IMR-90 (cell line): ENCODE results near the gene CLCA1. TPM values are rescaled to one million over a fixed set of nuclear protein-coding genes. Genes with fewer than 3 reads are reported as not detected.

Experiments
- ATAC-seq: fragments of 200-7000 bp; cut with Tn5 transposase; 2 replicates; pipeline ENCODE4 v1.9.1; 2020; ENCODE audit warnings: low read depth, mild to moderate bottlenecking, moderate library complexity
- BruUV-seq: library from RNA; stranded (reverse); fragments of 400-500 nt; replicated peaks from 2 replicates; lab custom pipeline; 2021; lab: Mats Ljungman, UMichigan
- CTCF ChIA-PET: fragments of 300-600 bp; formaldehyde crosslinking; extraction: SDS; loops from one replicate; lab custom pipeline; 2021; ENCODE audit warnings: antibody characterized with exemption; lab: Yijun Ruan, JAX
- POLR2A ChIA-PET: fragments of 300-600 bp; sonication (Branson Sonifier 250); formaldehyde crosslinking; loops from one replicate; lab custom pipeline; 2022; ENCODE audit warnings: antibody characterized with exemption; ENCODE audit not compliant: unreplicated experiment; lab: Charles Lee
- DNase-seq: peaks from one replicate; pipeline ENCODE4 v3.0.0; 2013
- H2AFZ ChIP-seq: replicated peaks from 2 replicates; pipeline ENCODE3; 2013; ENCODE audit warnings: low read length, mild to moderate bottlenecking; ENCODE audit not compliant: poor library complexity
- H2AK5ac ChIP-seq: 2 replicates; pipeline ENCODE4 v1.6.1; 2013; ENCODE audit warnings: low read depth, low read length, inconsistent platforms
- H2AK9ac ChIP-seq: replicated peaks from 2 replicates; pipeline ENCODE3; 2013; ENCODE audit warnings: mild to moderate bottlenecking, low read depth, low read length, moderate library complexity; ENCODE audit not compliant: poor library complexity
- H2BK120ac ChIP-seq: 2 replicates; pipeline ENCODE4 v1.6.1; 2013; ENCODE audit warnings: low read depth, low read length, inconsistent platforms
- H2BK15ac ChIP-seq: 3 replicates; pipeline ENCODE4 v1.6.1; 2013; ENCODE audit warnings: low read depth, low read length, inconsistent platforms
- H2BK20ac ChIP-seq: 2 replicates; pipeline ENCODE4 v1.6.1; 2013; ENCODE audit warnings: low read depth, mild to moderate bottlenecking, inconsistent platforms, low read length, moderate library complexity
- H2BK5ac ChIP-seq: 2 replicates; pipeline ENCODE4 v1.6.1; 2013; ENCODE audit warnings: mild to moderate bottlenecking, low read depth, low read length, inconsistent platforms; ENCODE audit not compliant: poor library complexity, severe bottlenecking
- H3K14ac ChIP-seq: replicated peaks from 2 replicates; pipeline ENCODE4 v1.6.1; 2013; ENCODE audit warnings: low read depth, low read length, inconsistent platforms
- H3K18ac ChIP-seq: 2 replicates; pipeline ENCODE4 v1.6.1; 2013; ENCODE audit warnings: low read depth, low read length, control low read depth
- H3K23ac ChIP-seq: 2 replicates; pipeline ENCODE4 v1.6.1; 2013; ENCODE audit warnings: low read depth, low read length, inconsistent platforms
- H3K27ac ChIP-seq: 2 replicates; pipeline ENCODE4 v1.5.1; 2013; ENCODE audit warnings: mild to moderate bottlenecking, control low read depth, low read length; ENCODE audit not compliant: insufficient read depth
- H3K27me3 ChIP-seq: 2 replicates; pipeline ENCODE4 v1.6.1; 2013; ENCODE audit warnings: low read length; ENCODE audit not compliant: control insufficient read depth, insufficient read depth
- H3K36me3 ChIP-seq: 2 replicates; pipeline ENCODE4 v1.6.1; 2013; ENCODE audit warnings: low read length, mixed read lengths; ENCODE audit not compliant: control insufficient read depth, insufficient read depth
- H3K4ac ChIP-seq: 2 replicates; pipeline ENCODE4 v1.6.1; 2013; ENCODE audit warnings: low read depth, low read length, inconsistent platforms
- H3K4me1 ChIP-seq: 2 replicates; pipeline ENCODE4 v1.6.1; 2013; ENCODE audit warnings: low read length, mixed read lengths; ENCODE audit not compliant: control insufficient read depth, insufficient read depth
- H3K4me2 ChIP-seq: 2 replicates; pipeline ENCODE4 v1.6.1; 2013; ENCODE audit warnings: low read depth, mild to moderate bottlenecking, control low read depth, low read length, moderate library complexity
- H3K4me3 ChIP-seq: 2 replicates; pipeline ENCODE4 v1.5.1; 2013; ENCODE audit warnings: low read depth, mild to moderate bottlenecking, control low read depth, low read length, moderate library complexity; ENCODE audit not compliant: insufficient read depth
- H3K56ac ChIP-seq: 2 replicates; pipeline ENCODE4 v1.6.1; 2013; ENCODE audit warnings: low read length, inconsistent platforms; ENCODE audit not compliant: insufficient read depth; ENCODE audit errors: extremely low read depth
- H3K79me1 ChIP-seq, 2 experiments: 2 replicates each; pipeline ENCODE4 v1.6.1; 2013; ENCODE audit warnings: low read length in 2 of 2, inconsistent platforms in 1 of 2, low read depth in 1 of 2
- H3K9ac ChIP-seq: 2 replicates; pipeline ENCODE4 v1.6.1; 2013; ENCODE audit warnings: low read depth, low read length, control low read depth
- H3K9me1 ChIP-seq: 2 replicates; pipeline ENCODE4 v1.6.1; 2013; ENCODE audit warnings: low read length, inconsistent platforms; ENCODE audit not compliant: insufficient read depth
- H3K9me3 ChIP-seq: 2 replicates; pipeline ENCODE4 v1.6.1; 2013; ENCODE audit warnings: low read length; ENCODE audit not compliant: control insufficient read depth, insufficient read depth
- H4K20me1 ChIP-seq: 2 replicates; pipeline ENCODE4 v1.6.1; 2013; ENCODE audit warnings: low read length, inconsistent platforms; ENCODE audit not compliant: insufficient read depth
- H4K5ac ChIP-seq: 2 replicates; pipeline ENCODE4 v1.6.1; 2013; ENCODE audit warnings: mild to moderate bottlenecking, low read depth, low read length, control low read depth
- H4K8ac ChIP-seq, 2 experiments: 2 replicates each; pipeline ENCODE4 v1.6.1; 2013; ENCODE audit warnings: low read depth in 2 of 2, low read length in 2 of 2, control low read depth in 1 of 2, inconsistent platforms in 1 of 2
- H4K91ac ChIP-seq: 2 replicates; pipeline ENCODE4 v1.6.1; 2013; ENCODE audit warnings: low read depth, low read length, inconsistent platforms; ENCODE audit not compliant: insufficient read depth
- BHLHE40 ChIP-seq: fragments of 150-350 bp; IDR thresholded peaks from 2 replicates; pipeline ENCODE4 v1.6.1; 2016; ENCODE audit warnings: mild to moderate bottlenecking, low read depth, low read length
- CEBPB ChIP-seq: IDR thresholded peaks from 2 replicates; pipeline ENCODE4 v1.6.1; 2012; ENCODE audit warnings: low read depth, low read length, improper control_type of control experiment
- CHD1 ChIP-seq: IDR thresholded peaks from 2 replicates; pipeline ENCODE4 v1.6.1; 2012; ENCODE audit warnings: low read depth, low read length, improper control_type of control experiment
- CTCF ChIP-seq: conservative IDR thresholded peaks from 2 replicates; pipeline ENCODE4 v1.5.1; 2012; ENCODE audit warnings: mild to moderate bottlenecking, low read depth, low read length, improper control_type of control experiment
- ELK1 ChIP-seq: fragments of 150-350 bp; IDR thresholded peaks from 2 replicates; pipeline ENCODE4 v1.6.1; 2016; ENCODE audit warnings: low read depth, mild to moderate bottlenecking, low read length, moderate library complexity, borderline replicate concordance
- FOS ChIP-seq: fragments of 150-350 bp; IDR thresholded peaks from 2 replicates; pipeline ENCODE4 v1.6.1; 2016; ENCODE audit warnings: low read depth, low read length
- MAFK ChIP-seq: IDR thresholded peaks from 2 replicates; pipeline ENCODE4 v1.6.1; 2012; ENCODE audit warnings: low read depth, low read length, improper control_type of control experiment
- MAZ ChIP-seq: IDR thresholded peaks from 2 replicates; pipeline ENCODE4 v1.6.1; 2012; ENCODE audit warnings: low read depth, mild to moderate bottlenecking, low read length, improper control_type of control experiment, moderate library complexity, borderline replicate concordance
- MXI1 ChIP-seq: IDR thresholded peaks from 2 replicates; pipeline ENCODE4 v1.6.1; 2012; ENCODE audit warnings: low read depth, mild to moderate bottlenecking, low read length, moderate library complexity, borderline replicate concordance
- NFE2L2 ChIP-seq: fragments of 150-350 bp; IDR thresholded peaks from 2 replicates; pipeline ENCODE4 v1.6.1; 2016; ENCODE audit warnings: low read depth, mild to moderate bottlenecking, low read length
- POLR2A ChIP-seq: IDR thresholded peaks from 2 replicates; pipeline ENCODE4 v1.6.1; 2012; ENCODE audit warnings: mild to moderate bottlenecking, low read depth, low read length
- RAD21 ChIP-seq: IDR thresholded peaks from 2 replicates; pipeline ENCODE4 v1.6.1; 2012; ENCODE audit warnings: low read length, improper control_type of control experiment
- RCOR1 ChIP-seq: IDR thresholded peaks from 2 replicates; pipeline ENCODE4 v1.6.1; 2012; ENCODE audit warnings: mild to moderate bottlenecking, low read length, improper control_type of control experiment; ENCODE audit not compliant: insufficient replicate concordance
- RFX5 ChIP-seq: IDR thresholded peaks from 2 replicates; pipeline ENCODE4 v1.8.0; 2012; ENCODE audit warnings: low read depth, mild to moderate bottlenecking, low read length, moderate library complexity
- SMC3 ChIP-seq: fragments of 150-350 bp; IDR thresholded peaks from 2 replicates; pipeline ENCODE4 v1.6.1; 2016; ENCODE audit warnings: low read depth, mild to moderate bottlenecking, antibody characterized with exemption, low read length, moderate library complexity
- USF2 ChIP-seq: fragments of 150-350 bp; IDR thresholded peaks from 2 replicates; pipeline ENCODE4 v1.6.1; 2017; ENCODE audit warnings: mild to moderate bottlenecking, antibody characterized with exemption, low read length, low read depth
- dilution Hi-C: fragments of 300-500 bp; cut with HindIII; formaldehyde crosslinking; loops from one replicate; pipeline ENCODE4 v1.14.3; 2018; ENCODE audit warnings: low sequenced_read_pairs; ENCODE audit not compliant: unreplicated experiment
- in situ Hi-C: fragments of 300-500 bp; cut with MboI; formaldehyde crosslinking; loops from 3 replicates; pipeline ENCODE4 v1.14.3; 2019; ENCODE audit warnings: low sequenced_read_pairs, inconsistent platforms, mixed read lengths
- intact Hi-C: fragments of 100-400 bp; cut with micrococcal nuclease; formaldehyde crosslinking; loops from 2 replicates; pipeline ENCODE4 v1.10.0; 2022
- polyA plus RNA-seq, 3 experiments: library from polyadenylated mRNA; depleted of rRNA; stranded (reverse); fragments of >200 nt; gene quantifications; 2 replicates each; pipeline ENCODE4 v1.2.3, GENCODE V29; 2012; ENCODE audit warnings: low replicate concordance in 1 of 3
- total RNA-seq: library from RNA; depleted of rRNA; stranded (reverse); fragments of >200 nt; gene quantifications from 2 replicates; pipeline ENCODE4 v1.2.3, GENCODE V29; 2012

The CLCA1 gene
- total and polyA plus RNA-seq, 2 of the 4 experiments (the other 2 are of a cell fraction) = not detected

- no peak overlapping the region for H2BK120ac ChIP-seq
- no peak overlapping the region for H3K27ac ChIP-seq
- no peak overlapping the region for H2AK9ac ChIP-seq
- no peak overlapping the region for H2BK5ac ChIP-seq
- no peak overlapping the region for H3K18ac ChIP-seq
- H2AFZ ChIP-seq = no peak overlapping the region
- no peak for DNase-seq
- no peak overlapping the region for H3K14ac ChIP-seq
- no peak overlapping the region for H3K4me3 ChIP-seq
- in situ Hi-C loops = no loop called here
- ChIA-PET POLR2A (no interaction called here), CTCF (interaction anchor here (0.7 kb wide), 1 partner anchor 87 kb away, joined by 3 read pairs; no protein-coding TSS in a partner anchor)
- no TSS peak for BruUV-seq
- H3K9me1 ChIP-seq = no peaks in the 10 kb centered on the region
- no peak overlapping the region for H2BK20ac ChIP-seq
- H3K27me3 ChIP-seq = 0 out of 2 replicates have a peak, but pooled peaks cover 3% of the 10 kb centered on the region
- dilution Hi-C loops = no loop called here
- H3K23ac ChIP-seq = no peak overlapping the region
- no peaks in the 10 kb centered on the region for H4K20me1 ChIP-seq
- no peak overlapping the region for H3K4ac ChIP-seq
- no peak overlapping the region for H4K8ac ChIP-seq
- H4K5ac ChIP-seq = no peak overlapping the region
- H3K9ac ChIP-seq = no peak overlapping the region
- no peaks in the 10 kb centered on the region for H3K36me3 ChIP-seq
- H2BK15ac ChIP-seq = no peak overlapping the region
- no peak for TF ChIP-seq POLR2A
- no peak for TF ChIP-seq USF2
- no peak for TF ChIP-seq NFE2L2
- no peak for TF ChIP-seq RFX5
- TF ChIP-seq MAZ = no peak
- no peak for TF ChIP-seq SMC3
- no peak for TF ChIP-seq CHD1
- no peak for TF ChIP-seq BHLHE40
- no peak for TF ChIP-seq CTCF
- no peak for TF ChIP-seq MAFK
- no peak for TF ChIP-seq MXI1
- TF ChIP-seq CEBPB = no peak
- no peak for TF ChIP-seq FOS
- TF ChIP-seq ELK1 = no peak
- TF ChIP-seq RCOR1 = no peak
- TF ChIP-seq RAD21 = no peak
- H3K56ac ChIP-seq = no peak overlapping the region
- H3K79me1 ChIP-seq = no peaks in the 10 kb centered on the region
- H4K91ac ChIP-seq = no peak overlapping the region
- intact Hi-C loops = no loop called here
- H3K4me1 ChIP-seq = no peaks in the 10 kb centered on the region
- no peak overlapping the region for H2AK5ac ChIP-seq
- no peaks in the 10 kb centered on the region for H3K9me3 ChIP-seq
- no peak overlapping the region for H3K4me2 ChIP-seq
- ATAC-seq = peak; percentile 53
Measured at GRCh38 chr1:86423473-86423872, 45.3 kb upstream of the CLCA1 start.
